ENCODE data around the gene LRIG3.
"Not testable (repeated sequence)": the region's sequence is repeated elsewhere in the genome, so short reads cannot be mapped to it uniquely, and the experiment has no call there.

LRIG3 gene
- total RNA-seq: 0.09 to 0.30 reads per million in 2 experiments

GRCh38 chr12:58920102-58920960 is at the start of gene LRIG3:
LRIG3 (minus strand) TSS chr12:58920504; CDS start chr12:58920235, 269 bp downstream.
- DNase-seq (ENCODE audit: low read depth): no peak

GRCh38 chr12:58969237-58969636 is 48.9 kb upstream of the LRIG3 start:
- DNase-seq (ENCODE audit: low read depth): no peak

- DNase-seq (ENCODE audit: low read depth): no peak
Observed at GRCh38 chr12:58967561-58967960, 47.3 kb upstream of the LRIG3 start.

- DNase-seq (ENCODE audit: low read depth): no peak
Observed at GRCh38 chr12:58966939-58967338, 46.6 kb upstream of the LRIG3 start.

GRCh38 chr12:58965568-58965967 is 45.3 kb upstream of the LRIG3 start:
- DNase-seq (ENCODE audit: low read depth): no peak

GRCh38 chr12:58963844-58964243 is 43.5 kb upstream of the LRIG3 start:
- no peak for DNase-seq (ENCODE audit: low read depth)

- no peak for DNase-seq (ENCODE audit: low read depth)
Observed at GRCh38 chr12:58961906-58962305, 41.6 kb upstream of the LRIG3 start.

- DNase-seq (ENCODE audit: low read depth): no peak
Observed at GRCh38 chr12:58961166-58961565, 40.9 kb upstream of the LRIG3 start.

- DNase-seq (ENCODE audit: low read depth): no peak
Observed at GRCh38 chr12:58959639-58960300, 39.5 kb upstream of the LRIG3 start.

- no peak for DNase-seq (ENCODE audit: low read depth)
Observed at GRCh38 chr12:58957298-58957697, 37.0 kb upstream of the LRIG3 start.

- no peak for DNase-seq (ENCODE audit: low read depth)
Observed at GRCh38 chr12:58955849-58956248, 35.5 kb upstream of the LRIG3 start.

GRCh38 chr12:58954002-58954401 is 33.7 kb upstream of the LRIG3 start:
- DNase-seq (ENCODE audit: low read depth): no peak

- DNase-seq (ENCODE audit: low read depth): no peak
Observed at GRCh38 chr12:58950739-58951100, 30.4 kb upstream of the LRIG3 start.

- DNase-seq (ENCODE audit: low read depth): not testable (repeated sequence)
Observed at GRCh38 chr12:58949954-58950738, 29.8 kb upstream of the LRIG3 start.

GRCh38 chr12:58943079-58943478 is 22.8 kb upstream of the LRIG3 start:
- no peak for DNase-seq (ENCODE audit: low read depth)

- DNase-seq (ENCODE audit: low read depth): no peak
Observed at GRCh38 chr12:58942345-58942744, 22.0 kb upstream of the LRIG3 start.

- DNase-seq (ENCODE audit: low read depth): no peak
Observed at GRCh38 chr12:58939399-58940100, 19.2 kb upstream of the LRIG3 start.

- DNase-seq (ENCODE audit: low read depth): no peak
Observed at GRCh38 chr12:58938440-58938839, 18.1 kb upstream of the LRIG3 start.

- no peak for DNase-seq (ENCODE audit: low read depth)
Observed at GRCh38 chr12:58934528-58934927, 14.2 kb upstream of the LRIG3 start.

GRCh38 chr12:58932806-58933681 is 12.7 kb upstream of the LRIG3 start:
- no peak for DNase-seq (ENCODE audit: low read depth)

- no peak for DNase-seq (ENCODE audit: low read depth)
Observed at GRCh38 chr12:58931518-58931917, 11.2 kb upstream of the LRIG3 start.
